Duodenal mucosa (tissue), 2 donors: ENCODE measurements around the gene INSM2.

Experiments
- H3K27ac ChIP-seq: one replicate; pipeline ENCODE4 v1.7.0; 2013; ENCODE audit warnings: low read depth, low read length
- H3K27me3 ChIP-seq, 2 donors: one replicate each; pipeline ENCODE4 v1.7.0; 2013; ENCODE audit warnings: low read length in 2 of 2, control low read depth in 1 of 2; ENCODE audit not compliant: insufficient read depth in 2 of 2, control insufficient read depth in 1 of 2
- H3K36me3 ChIP-seq, 2 donors: one replicate each; pipeline ENCODE4 v1.7.0; 2013; ENCODE audit warnings: low read length in 2 of 2, control low read depth in 1 of 2; ENCODE audit not compliant: insufficient read depth in 2 of 2, control insufficient read depth in 1 of 2
- H3K4me1 ChIP-seq, 2 donors: one replicate each; pipeline ENCODE4 v1.7.0; 2013; ENCODE audit warnings: low read length in 2 of 2, control low read depth in 1 of 2; ENCODE audit not compliant: insufficient read depth in 2 of 2, control insufficient read depth in 1 of 2
- H3K4me3 ChIP-seq, 2 donors: one replicate each; pipeline ENCODE4 v1.7.0; 2013; ENCODE audit warnings: low read length in 2 of 2, low read depth in 1 of 2
- H3K9ac ChIP-seq, 2 donors: one replicate each; pipeline ENCODE4 v1.7.0; 2013; ENCODE audit warnings: low read length in 2 of 2, low read depth in 1 of 2
- H3K9me3 ChIP-seq, 2 donors: one replicate each; pipeline ENCODE4 v1.7.0; 2013; ENCODE audit warnings: low read length in 2 of 2, control low read depth in 1 of 2; ENCODE audit not compliant: control insufficient read depth in 1 of 2

Gene INSM2

GRCh38 chr14:35539969-35540368 is 6.0 kb downstream of the INSM2 start:
- Histone ChIP-seq H3K27me3 (peaks cover 2 to 15% of the 10 kb centered on the region in 2 donors), H3K9ac (no peak overlapping the region), H3K9me3 (no peaks in the 10 kb centered on the region), H3K27ac (no peak overlapping the region), H3K4me3 (no peak overlapping the region), H3K4me1 (peaks cover 0 to 5% of the 10 kb centered on the region in 2 donors), H3K36me3 (no peaks in the 10 kb centered on the region)

GRCh38 chr14:35543006-35543405 is 9.0 kb downstream of the INSM2 start:
- Histone ChIP-seq H3K9me3 (no peaks in the 10 kb centered on the region), H3K9ac (no peak overlapping the region), H3K4me3 (no peak overlapping the region), H3K27me3 (no peaks in the 10 kb centered on the region), H3K36me3 (no peaks in the 10 kb centered on the region), H3K4me1 (no peaks in the 10 kb centered on the region), H3K27ac (no peak overlapping the region)

DNA sequence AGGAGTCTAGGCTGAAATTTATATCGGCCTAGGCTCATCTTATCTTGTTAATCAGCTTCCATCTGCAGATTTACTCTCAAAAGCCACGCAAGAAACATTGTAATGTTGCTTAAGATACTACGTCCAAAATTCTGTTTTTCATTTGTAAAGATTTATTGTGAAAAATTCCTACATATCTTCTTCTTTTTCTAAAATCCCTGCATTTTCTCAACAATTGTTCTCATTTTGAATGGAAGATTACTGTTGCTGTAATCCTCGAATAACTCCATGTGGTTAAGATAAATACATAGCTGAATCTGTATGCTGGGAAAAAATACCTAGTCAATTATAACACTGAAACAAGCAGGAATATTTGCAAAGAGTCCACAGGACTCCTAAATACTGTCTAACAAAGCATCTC is 15.6 kb downstream of the INSM2 start:
- Histone ChIP-seq H3K9me3 (no peaks in the 10 kb centered on the region), H3K27me3 (no peaks in the 10 kb centered on the region), H3K27ac (no peak overlapping the region), H3K4me3 (no peak overlapping the region), H3K4me1 (no peaks in the 10 kb centered on the region), H3K36me3 (peaks cover 0 to 3% of the 10 kb centered on the region in 2 donors), H3K9ac (no peak overlapping the region)

- no peak overlapping the region for H3K27ac ChIP-seq
- H3K9ac ChIP-seq, result no peak overlapping the region
- no peaks in the 10 kb centered on the region for H3K9me3 ChIP-seq
- H3K27me3 ChIP-seq, result no peaks in the 10 kb centered on the region
- H3K36me3 ChIP-seq, result peaks cover 0 to 3% of the 10 kb centered on the region in 2 donors
- H3K4me1 ChIP-seq, result no peaks in the 10 kb centered on the region
- no peak overlapping the region for H3K4me3 ChIP-seq
Measured at GRCh38 chr14:35551081-35551480, 17.1 kb downstream of the INSM2 start.

GRCh38 chr14:35553808-35554207 is 19.8 kb downstream of the INSM2 start:
- no peaks in the 10 kb centered on the region for H3K4me1 ChIP-seq
- H3K27ac ChIP-seq, result no peak overlapping the region
- H3K9me3 ChIP-seq, result no peaks in the 10 kb centered on the region
- no peaks in the 10 kb centered on the region for H3K27me3 ChIP-seq
- H3K4me3 ChIP-seq, result no peak overlapping the region
- H3K36me3 ChIP-seq, result no peaks in the 10 kb centered on the region
- no peak overlapping the region for H3K9ac ChIP-seq

- no peaks in the 10 kb centered on the region for H3K4me1 ChIP-seq
- no peak overlapping the region for H3K9ac ChIP-seq
- H3K9me3 ChIP-seq, result no peaks in the 10 kb centered on the region
- no peak overlapping the region for H3K4me3 ChIP-seq
- no peaks in the 10 kb centered on the region for H3K27me3 ChIP-seq
- no peak overlapping the region for H3K27ac ChIP-seq
- no peaks in the 10 kb centered on the region for H3K36me3 ChIP-seq
Measured at GRCh38 chr14:35556548-35556947, 22.6 kb downstream of the INSM2 start.

DNA sequence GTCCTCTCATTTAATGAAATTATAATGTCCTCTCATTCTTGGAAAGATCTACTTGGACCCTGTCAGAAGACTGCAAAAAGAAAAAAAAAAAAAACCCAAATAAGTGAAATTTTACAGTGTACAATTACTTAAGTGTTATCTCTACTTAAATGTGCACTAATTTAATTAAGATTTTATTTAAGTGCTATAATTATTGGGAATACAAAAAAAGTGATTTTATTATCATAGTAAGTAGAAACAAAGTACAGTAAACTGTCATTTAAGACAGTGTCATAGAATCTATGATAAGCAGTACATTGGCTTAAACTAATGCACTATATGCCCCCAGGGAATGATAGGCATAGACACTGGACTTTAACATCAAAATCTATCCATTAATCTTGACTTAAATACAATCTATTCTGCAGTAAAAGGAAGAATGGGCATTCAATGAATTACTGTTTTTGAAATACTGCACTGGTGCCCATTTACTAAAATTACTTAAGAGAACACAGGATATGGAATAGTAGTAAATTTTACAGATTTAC is 23.3 kb downstream of the INSM2 start:
- no peaks in the 10 kb centered on the region for H3K27me3 ChIP-seq
- H3K9ac ChIP-seq, result no peak overlapping the region
- H3K27ac ChIP-seq, result no peak overlapping the region
- H3K36me3 ChIP-seq, result no peaks in the 10 kb centered on the region
- H3K9me3 ChIP-seq, result no peaks in the 10 kb centered on the region
- H3K4me1 ChIP-seq, result no peaks in the 10 kb centered on the region
- H3K4me3 ChIP-seq, result no peak overlapping the region

DNA sequence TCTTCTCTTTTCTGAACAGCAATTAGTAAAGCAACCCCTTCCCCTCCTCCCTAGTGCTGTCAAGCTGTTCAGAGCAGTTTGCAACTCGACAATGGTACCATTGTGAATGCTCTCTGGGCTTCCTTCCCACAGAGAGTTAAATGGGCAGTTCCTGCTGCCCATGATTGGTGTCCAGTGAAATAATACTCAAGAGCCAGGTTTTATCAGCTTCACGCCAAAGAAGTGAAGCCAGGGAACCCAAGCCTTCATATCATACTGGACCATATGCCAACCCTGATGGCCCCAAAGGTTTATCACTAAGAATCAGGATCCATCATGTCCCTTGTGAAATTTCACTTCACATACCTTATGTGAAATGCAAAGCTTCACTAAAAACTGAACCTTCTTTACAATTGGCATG is 24.7 kb downstream of the INSM2 start:
- Histone ChIP-seq H3K9me3 (no peaks in the 10 kb centered on the region), H3K27me3 (no peaks in the 10 kb centered on the region), H3K36me3 (no peaks in the 10 kb centered on the region), H3K4me1 (no peaks in the 10 kb centered on the region), H3K9ac (no peak overlapping the region), H3K27ac (no peak overlapping the region), H3K4me3 (no peak overlapping the region)

DNA sequence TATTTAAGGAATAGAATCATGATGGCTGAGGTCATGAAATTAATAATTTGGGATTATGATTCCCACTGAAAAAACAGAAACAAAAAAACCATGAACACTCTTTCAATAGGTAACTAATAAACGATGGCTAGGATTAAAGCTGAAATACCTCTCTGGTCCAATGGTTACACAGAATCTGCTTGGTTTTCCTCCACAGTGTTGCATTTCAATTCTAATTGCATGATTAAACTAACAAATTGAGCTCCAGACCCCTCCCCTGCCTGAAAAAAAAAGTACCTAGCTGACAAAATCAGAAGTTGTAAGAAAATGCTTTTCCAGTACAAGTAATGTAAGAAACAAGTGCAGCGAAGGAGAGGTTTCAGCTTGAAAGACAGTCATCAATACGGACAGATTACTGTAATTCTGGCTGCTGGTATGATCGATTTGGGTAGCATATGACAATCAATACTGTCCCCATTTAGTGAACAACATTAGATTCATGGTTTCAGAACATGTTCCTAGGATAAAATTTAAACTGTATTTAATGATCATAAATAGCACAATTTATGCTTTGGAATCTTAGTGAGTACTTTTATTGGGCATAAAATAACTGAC is 32.0 kb downstream of the INSM2 start:
- no peaks in the 10 kb centered on the region for H3K36me3 ChIP-seq
- H3K9me3 ChIP-seq, result no peaks in the 10 kb centered on the region
- H3K27me3 ChIP-seq, result no peaks in the 10 kb centered on the region
- no peak overlapping the region for H3K4me3 ChIP-seq
- H3K9ac ChIP-seq, result no peak overlapping the region
- no peak overlapping the region for H3K27ac ChIP-seq
- H3K4me1 ChIP-seq, result no peaks in the 10 kb centered on the region

- no peak overlapping the region for H3K27ac ChIP-seq
- no peaks in the 10 kb centered on the region for H3K4me1 ChIP-seq
- H3K27me3 ChIP-seq, result no peaks in the 10 kb centered on the region
- H3K4me3 ChIP-seq, result no peak overlapping the region
- H3K36me3 ChIP-seq, result no peaks in the 10 kb centered on the region
- H3K9ac ChIP-seq, result no peak overlapping the region
- H3K9me3 ChIP-seq, result no peaks in the 10 kb centered on the region
Measured at GRCh38 chr14:35571598-35571997, 37.6 kb downstream of the INSM2 start.

DNA sequence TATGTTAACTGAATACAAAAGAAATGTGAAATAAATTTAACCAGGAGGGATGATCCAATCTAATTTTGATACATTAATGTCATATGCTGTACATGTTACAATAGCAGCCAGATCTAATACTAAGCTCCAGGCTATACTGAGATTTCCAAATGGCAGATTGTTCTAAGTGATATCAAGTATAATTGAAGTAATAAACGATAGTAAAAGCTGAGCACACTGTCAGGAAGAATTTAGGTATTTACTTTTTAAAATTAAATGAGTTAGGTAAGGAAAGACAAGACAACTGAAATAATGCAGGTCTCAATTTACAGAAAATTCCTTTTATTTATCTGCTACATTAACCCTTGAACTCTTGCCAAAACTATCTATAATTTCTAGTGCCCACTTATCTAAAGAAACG is 39.9 kb downstream of the INSM2 start:
- no peak overlapping the region for H3K4me3 ChIP-seq

More for the DNA sequence above, 39.9 kb downstream of the INSM2 start:
- Histone ChIP-seq H3K4me1 (no peaks in the 10 kb centered on the region), H3K36me3 (no peaks in the 10 kb centered on the region), H3K9ac (no peak overlapping the region), H3K27ac (no peak overlapping the region), H3K9me3 (no peaks in the 10 kb centered on the region), H3K27me3 (no peaks in the 10 kb centered on the region)
